CD4-positive, alpha-beta memory T cell (primary cell): Measurements from ENCODE around the gene NDUFS8. TPM values are rescaled to one million over a fixed set of nuclear protein-coding genes. Genes with fewer than 3 reads are reported as not detected.
A peak's percentile ranks its signal among the peaks of the same experiment; 100 is the strongest.

ENCODE experiments used
- CTCF ChIA-PET: fragments of 350-600 bp; sonication (Branson Sonifier 250); formaldehyde crosslinking; loops from one replicate; lab custom pipeline; 2021; ENCODE audit warnings: inconsistent platforms; ENCODE audit not compliant: partially characterized antibody; lab: Charles Lee
- POLR2A ChIA-PET: fragments of 350-600 bp; sonication (Branson Sonifier 250); formaldehyde crosslinking; loops from one replicate; lab custom pipeline; 2021; ENCODE audit not compliant: partially characterized antibody; lab: Charles Lee
- DNase-seq, 5 donors: peaks; one replicate each; pipeline versions ENCODE4 v3.0.0 to v3.0.0-alpha.2; 2020 to 2022; ENCODE audit warnings: mixed read lengths in 1 of 5
- H3K27ac ChIP-seq: one replicate; pipeline ENCODE4 v1.7.0; 2013; ENCODE audit warnings: low read depth, low read length
- H3K27me3 ChIP-seq: 2 replicates; pipeline ENCODE4 v1.7.0; 2013; ENCODE audit warnings: mild to moderate bottlenecking, low read length, moderate library complexity; ENCODE audit not compliant: insufficient read depth
- H3K36me3 ChIP-seq: 2 replicates; pipeline ENCODE4 v1.7.0; 2013; ENCODE audit warnings: mild to moderate bottlenecking, low read length, moderate library complexity; ENCODE audit not compliant: insufficient read depth
- H3K4me1 ChIP-seq: 2 replicates; pipeline ENCODE4 v1.7.0; 2013; ENCODE audit warnings: mild to moderate bottlenecking, low read length, moderate library complexity; ENCODE audit not compliant: insufficient read depth
- H3K4me3 ChIP-seq, 2 donors: one replicate each; pipeline ENCODE4 v1.7.0; 2013; ENCODE audit warnings: low read length in 2 of 2, mild to moderate bottlenecking in 1 of 2
- H3K9me3 ChIP-seq, 2 donors: one replicate each; pipeline ENCODE4 v1.7.0; 2013; ENCODE audit warnings: low read length in 2 of 2, control low read depth in 1 of 2; ENCODE audit not compliant: control insufficient read depth in 1 of 2
- H3K27ac Mint-ChIP-seq, 7 donors: one replicate each; pipeline ENCODE4 v1.8.0; 2020 to 2021; ENCODE audit warnings: mixed read lengths in 7 of 7, mild to moderate bottlenecking in 6 of 7, inconsistent platforms in 3 of 7, moderate library complexity in 3 of 7
- H3K27me3 Mint-ChIP-seq, 2 donors: one replicate each; pipeline ENCODE4 v1.8.0; 2020 to 2021; ENCODE audit warnings: mixed read lengths in 2 of 2
- H3K36me3 Mint-ChIP-seq, 2 donors: one replicate each; pipeline ENCODE4 v1.8.0; 2020 to 2021; ENCODE audit warnings: mixed read lengths in 2 of 2, inconsistent platforms in 1 of 2, mild to moderate bottlenecking in 1 of 2
- H3K4me1 Mint-ChIP-seq, 4 donors: one replicate each; pipeline ENCODE4 v1.8.0; 2020 to 2021; ENCODE audit warnings: mixed read lengths in 4 of 4, mild to moderate bottlenecking in 1 of 4
- H3K4me3 Mint-ChIP-seq, 8 donors: one replicate each; pipeline ENCODE4 v1.8.0; 2020 to 2021; ENCODE audit warnings: mixed read lengths in 8 of 8, mild to moderate bottlenecking in 7 of 8, moderate library complexity in 6 of 8, inconsistent platforms in 3 of 8
- H3K9me3 Mint-ChIP-seq, 8 donors: one replicate each; pipeline ENCODE4 v1.8.0; 2020 to 2021; ENCODE audit warnings: mixed read lengths in 8 of 8, mild to moderate bottlenecking in 5 of 8, inconsistent platforms in 3 of 8, moderate library complexity in 1 of 8
- intact Hi-C: fragments of 100-400 bp; cut with micrococcal nuclease; formaldehyde crosslinking; loops from one replicate; pipeline ENCODE4 v1.15.1; 2023
- polyA plus RNA-seq, 2 donors: library from polyadenylated mRNA; unstranded; fragments of 300-500 nt; fragmentation: Illumina TruSeq; gene quantifications; one replicate each; pipeline ENCODE4 v1.2.3, GENCODE V29; 2021
- total RNA-seq, 2 experiments: library from RNA; stranded (reverse); gene quantifications; one replicate each; pipeline ENCODE4 v1.2.3, GENCODE V29; 2021

Gene NDUFS8
- total and polyA plus RNA-seq, 4 experiments from 2014 or later: 70.0 to 143 (median 109) TPM

GRCh38 chr11:68038718-68039525 lies 8.4 kb downstream of the NDUFS8 start, which contains the start of gene TCIRG1:
Gene TCIRG1, plus strand, starts transcription at chr11:68039025. Its CDS starts 2,247 bp downstream, at chr11:68041272.
- Mint-ChIP-seq H3K9me3 (no peaks in the 10 kb centered on the region), H3K36me3 (peaks cover 0 to 9% of the 10 kb centered on the region in 2 donors), H3K4me3 (peak within 1 kb of the TSS; percentile 86 to 94 (median 92)), H3K4me1 (peaks cover 9 to 41% (median 25%) of the 10 kb centered on the region in 4 donors), H3K27ac (peak within 1 kb of the TSS; percentile 90 to 97 (median 96)), H3K27me3 (no peaks in the 10 kb centered on the region)
- Histone ChIP-seq H3K9me3 (no peaks in the 10 kb centered on the region), H3K27ac (peak within 1 kb of the TSS; percentile 90), H3K36me3 (peaks cover 5% of the 10 kb centered on the region), H3K4me3 (peak within 1 kb of the TSS; percentile 85 to 92), H3K27me3 (no peaks in the 10 kb centered on the region), H3K4me1 (peaks cover 41% of the 10 kb centered on the region)
- CTCF ChIA-PET: no interaction called here
- POLR2A ChIA-PET: interaction anchor here (0.7 to 5.6 kb wide), 5 partner anchors 8 to 41 kb away, joined by 3 to 34 read pairs (median 3); partner anchors contain the start of genes NDUFS8 and UNC93B1
- intact Hi-C loops: loop anchor here (1.0 to 10.0 kb wide), 2 partner anchors 9 to 166 kb away; partner anchors contain the start of gene NDUFS8
- DNase-seq: peak; percentile 26 to 53 (median 44)

DNA sequence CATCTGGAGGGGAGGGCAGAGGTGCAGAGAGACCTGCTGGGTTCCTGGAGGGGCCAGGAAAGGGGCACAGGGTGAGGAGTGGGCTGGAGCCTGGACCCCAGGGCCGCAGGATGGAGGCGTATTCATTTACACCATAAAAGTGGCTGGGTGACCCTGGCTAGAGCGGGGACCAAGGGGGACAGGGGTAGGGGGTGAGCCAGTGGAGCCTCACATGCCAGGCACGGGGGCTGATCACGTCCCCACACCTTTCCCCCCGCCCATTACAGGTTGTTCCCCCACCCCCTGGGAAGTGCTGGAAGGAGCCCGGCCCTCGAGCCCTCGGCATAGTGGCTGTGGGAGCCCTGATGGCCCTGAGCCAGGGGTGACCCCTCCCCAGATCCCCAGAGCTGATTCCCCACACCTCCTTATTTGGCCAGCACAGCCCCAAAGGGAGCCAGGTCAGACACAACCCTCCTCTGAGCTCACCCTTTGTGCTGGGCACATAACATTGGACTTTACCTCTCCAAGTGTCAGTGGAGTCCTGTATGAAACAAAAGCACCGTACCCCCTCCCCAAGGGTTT lies 9.1 kb downstream of the NDUFS8 start:
- H3K36me3 Mint-ChIP-seq: peaks cover 0 to 12% of the 10 kb centered on the region in 2 donors
- H3K4me3 Mint-ChIP-seq: peak overlapping the region; percentile 86 to 94 (median 92)
- Histone ChIP-seq H3K4me3 (peak overlapping the region; percentile 85 to 92), H3K27ac (peak overlapping the region; percentile 90), H3K27me3 (no peaks in the 10 kb centered on the region), H3K36me3 (peaks cover 4% of the 10 kb centered on the region), H3K4me1 (peaks cover 41% of the 10 kb centered on the region), H3K9me3 (no peaks in the 10 kb centered on the region)
- POLR2A ChIA-PET: interaction anchor here (1.2 to 5.6 kb wide), 3 partner anchors 9 to 36 kb away, joined by 3 to 34 read pairs (median 12); partner anchors contain the start of genes NDUFS8 and UNC93B1
- no peak for DNase-seq
- peak overlapping the region; percentile 88 to 97 (median 94) for H3K27ac Mint-ChIP-seq
- CTCF ChIA-PET: interaction anchor here (1.0 to 1.5 kb wide), 2 partner anchors 9 to 83 kb away, joined by 3 read pairs; partner anchors contain the start of gene NDUFS8
- H3K27me3 Mint-ChIP-seq: no peaks in the 10 kb centered on the region
- intact Hi-C loops: loop anchor here (1.0 to 10.0 kb wide), 2 partner anchors 9 to 165 kb away; partner anchors contain the start of gene NDUFS8
- no peaks in the 10 kb centered on the region for H3K9me3 Mint-ChIP-seq
- peaks cover 9 to 41% (median 25%) of the 10 kb centered on the region in 4 donors for H3K4me1 Mint-ChIP-seq

DNA sequence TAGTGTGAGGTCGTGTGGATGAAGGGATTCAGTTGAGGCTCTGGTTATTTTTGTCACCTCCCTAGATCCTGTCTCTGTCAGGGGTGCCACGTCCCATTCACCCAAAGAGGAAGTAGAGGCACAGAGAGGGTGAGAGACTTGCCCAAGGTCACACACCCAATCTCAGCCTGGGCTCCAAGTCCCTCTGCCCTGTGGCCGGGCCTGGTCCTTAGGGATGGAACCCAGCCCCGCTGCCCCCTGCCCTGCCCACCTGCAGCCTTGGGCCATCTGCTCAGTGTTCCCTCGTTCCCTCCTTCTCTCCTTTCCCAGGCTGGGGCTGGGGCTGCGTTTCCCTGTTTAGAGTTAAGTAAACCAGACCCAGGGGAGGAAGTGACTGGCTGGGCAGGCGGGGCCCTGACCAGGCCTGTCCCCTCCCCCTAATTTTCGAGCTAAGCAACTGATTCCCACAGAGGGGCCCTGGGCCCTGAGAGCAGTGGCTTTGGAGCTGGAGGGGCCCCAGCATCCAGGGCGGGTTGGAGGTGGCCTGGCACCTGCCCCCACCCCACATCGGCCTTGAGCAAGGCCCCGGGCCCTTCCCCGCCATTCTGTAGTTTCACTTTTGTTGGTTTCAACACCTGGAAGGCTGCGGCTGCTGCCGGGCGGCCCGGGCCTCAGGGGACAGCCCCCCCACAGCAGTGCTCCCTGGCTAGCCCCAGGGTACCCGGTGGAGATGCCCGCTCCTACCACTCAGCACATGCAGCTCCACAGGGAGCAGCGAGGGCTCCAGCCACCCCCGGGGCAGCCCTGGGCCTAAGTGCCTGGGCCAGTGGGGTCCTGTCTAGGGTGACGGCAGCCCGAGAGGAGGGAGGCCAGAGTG lies 9.8 kb downstream of the NDUFS8 start:
- H3K9me3 Mint-ChIP-seq: no peaks in the 10 kb centered on the region
- H3K27me3 Mint-ChIP-seq: no peaks in the 10 kb centered on the region
- peak; percentile 48 to 64 (median 58) for DNase-seq
- H3K4me1 Mint-ChIP-seq: peaks cover 9 to 39% (median 25%) of the 10 kb centered on the region in 4 donors
- H3K27me3 ChIP-seq: no peaks in the 10 kb centered on the region
- peak overlapping the region; percentile 85 to 92 for H3K4me3 ChIP-seq
- peak overlapping the region; percentile 88 to 97 (median 94) for H3K27ac Mint-ChIP-seq
- POLR2A ChIA-PET: interaction anchor here (0.8 to 5.6 kb wide), 5 partner anchors 10 to 174 kb away, joined by 3 to 34 read pairs (median 4); partner anchors contain the start of genes NDUFS8 and UNC93B1
- H3K4me3 Mint-ChIP-seq: peak overlapping the region; percentile 86 to 94 (median 92)
- CTCF ChIA-PET: interaction anchor here (1.0 to 1.5 kb wide), 2 partner anchors 10 to 84 kb away, joined by 3 read pairs; partner anchors contain the start of gene NDUFS8
- peaks cover 0 to 15% of the 10 kb centered on the region in 2 donors for H3K36me3 Mint-ChIP-seq
- intact Hi-C loops: no loop called here
- H3K9me3 ChIP-seq: no peaks in the 10 kb centered on the region
- peaks cover 41% of the 10 kb centered on the region for H3K4me1 ChIP-seq
- peaks cover 12% of the 10 kb centered on the region for H3K36me3 ChIP-seq
- peak overlapping the region; percentile 90 for H3K27ac ChIP-seq

DNA sequence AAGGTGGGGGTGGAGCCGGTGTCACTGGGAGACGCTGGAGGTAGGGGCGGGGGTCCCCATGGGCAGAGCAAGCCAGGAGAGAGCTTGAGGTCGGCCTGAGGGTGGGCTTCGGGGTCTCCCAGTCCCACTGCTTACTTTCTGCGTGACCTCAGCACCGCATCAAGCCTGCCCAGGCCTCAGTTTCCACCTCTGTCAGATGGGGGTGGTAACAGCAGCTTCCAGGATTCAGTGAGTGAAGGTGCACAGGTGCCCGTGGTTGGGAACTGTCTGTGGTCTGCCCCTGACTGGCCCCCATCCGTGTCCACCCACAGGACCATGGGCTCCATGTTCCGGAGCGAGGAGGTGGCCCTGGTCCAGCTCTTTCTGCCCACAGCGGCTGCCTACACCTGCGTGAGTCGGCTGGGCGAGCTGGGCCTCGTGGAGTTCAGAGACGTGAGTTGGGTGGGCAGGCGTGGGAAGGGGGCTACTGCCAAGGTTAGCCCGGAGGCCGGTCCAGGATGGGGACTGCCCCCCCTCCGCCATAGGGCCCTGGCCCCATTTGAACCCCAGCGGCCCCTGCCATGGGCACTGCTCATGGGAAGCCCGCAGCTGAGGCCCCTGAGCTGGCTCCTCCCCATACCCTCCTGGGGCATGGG lies 10.6 kb downstream of the NDUFS8 start:
- H3K4me3 ChIP-seq: peak overlapping the region; percentile 85 to 92
- POLR2A ChIA-PET: interaction anchor here (0.8 to 5.6 kb wide), 5 partner anchors 10 to 173 kb away, joined by 3 to 34 read pairs (median 4); partner anchors contain the start of genes NDUFS8 and UNC93B1
- intact Hi-C loops: no loop called here
- H3K4me3 Mint-ChIP-seq: peak overlapping the region; percentile 86 to 94 (median 92)
- no peaks in the 10 kb centered on the region for H3K9me3 ChIP-seq
- peak overlapping the region; percentile 57 to 97 (median 91) for H3K27ac Mint-ChIP-seq
- peak overlapping the region; percentile 90 for H3K27ac ChIP-seq
- no peaks in the 10 kb centered on the region for H3K27me3 ChIP-seq
- peaks cover 0 to 21% of the 10 kb centered on the region in 2 donors for H3K36me3 Mint-ChIP-seq
- H3K4me1 Mint-ChIP-seq: peaks cover 9 to 38% (median 22%) of the 10 kb centered on the region in 4 donors
- DNase-seq: no peak
- no peaks in the 10 kb centered on the region for H3K9me3 Mint-ChIP-seq
- no peaks in the 10 kb centered on the region for H3K27me3 Mint-ChIP-seq
- H3K36me3 ChIP-seq: peaks cover 12% of the 10 kb centered on the region
- CTCF ChIA-PET: interaction anchor here (1.0 to 1.5 kb wide), 2 partner anchors 11 to 85 kb away, joined by 3 read pairs; partner anchors contain the start of gene NDUFS8
- peaks cover 40% of the 10 kb centered on the region for H3K4me1 ChIP-seq

GRCh38 chr11:68041617-68042218 lies 11.2 kb downstream of the NDUFS8 start:
- POLR2A ChIA-PET: interaction anchor here (0.6 to 5.6 kb wide), 3 partner anchors 11 to 307 kb away, joined by 3 to 34 read pairs (median 4); partner anchors contain the start of gene NDUFS8

More at GRCh38 chr11:68041617-68042218, 11.2 kb downstream of the NDUFS8 start:
- intact Hi-C loops: no loop called here
- DNase-seq: no peak
- H3K27me3 ChIP-seq: no peaks in the 10 kb centered on the region
- no peaks in the 10 kb centered on the region for H3K9me3 ChIP-seq
- peak overlapping the region; percentile 90 for H3K27ac ChIP-seq
- Mint-ChIP-seq H3K4me1 (peaks cover 9 to 36% (median 20%) of the 10 kb centered on the region in 4 donors), H3K4me3 (peak overlapping the region; percentile 16 to 66 (median 44)), H3K36me3 (peaks cover 0 to 27% of the 10 kb centered on the region in 2 donors), H3K27me3 (no peaks in the 10 kb centered on the region), H3K9me3 (no peaks in the 10 kb centered on the region), H3K27ac (peak overlapping the region; percentile 60 to 91 (median 79))
- peaks cover 16% of the 10 kb centered on the region for H3K36me3 ChIP-seq
- H3K4me3 ChIP-seq: no peak overlapping the region
- CTCF ChIA-PET: interaction anchor here (1.1 to 1.5 kb wide), 2 partner anchors 47 to 168 kb away, joined by 4 read pairs; no protein-coding TSS in a partner anchor
- H3K4me1 ChIP-seq: peaks cover 34% of the 10 kb centered on the region
